A204.1 (cell line): ENCODE data around the gene KRT80.
"Not testable (repeated sequence)": the region's sequence is repeated elsewhere in the genome, so short reads cannot be mapped to it uniquely, and the experiment has no call there.

ENCODE experiments used
- FAIRE-seq: peaks from 2 replicates; lab custom pipeline; 2012; peaks lifted over from hg19 to GRCh38; lab: Jason Lieb, UNC

Gene KRT80

GRCh38 chr12:52191841-52192791, at the start of gene KRT80:
Gene KRT80 (minus strand): TSS chr12:52192014. CDS start chr12:52191902, 112 bp downstream.
- FAIRE-seq, result no peak

- FAIRE-seq, result no peak
Observed at GRCh38 chr12:52241205-52241842, 49.5 kb upstream of the KRT80 start.

- not testable (repeated sequence) for FAIRE-seq
Observed at GRCh38 chr12:52240247-52240646, 48.4 kb upstream of the KRT80 start.

- no peak for FAIRE-seq
Observed at GRCh38 chr12:52239767-52240166, 48.0 kb upstream of the KRT80 start.

- no peak for FAIRE-seq
Observed at GRCh38 chr12:52238916-52239646, 47.3 kb upstream of the KRT80 start.

GRCh38 chr12:52238207-52238840, 46.5 kb upstream of the KRT80 start:
- no peak for FAIRE-seq

GRCh38 chr12:52236386-52237050, 44.7 kb upstream of the KRT80 start:
- no peak for FAIRE-seq

- FAIRE-seq, result no peak
Observed at GRCh38 chr12:52235822-52236361, 44.1 kb upstream of the KRT80 start.

GRCh38 chr12:52235001-52235764, 43.4 kb upstream of the KRT80 start:
- no peak for FAIRE-seq

- no peak for FAIRE-seq
Observed at GRCh38 chr12:52234223-52234810, 42.5 kb upstream of the KRT80 start.

- no peak for FAIRE-seq
Observed at GRCh38 chr12:52233462-52234207, 41.8 kb upstream of the KRT80 start.

GRCh38 chr12:52232674-52233461, 41.1 kb upstream of the KRT80 start, which contains the start of gene KRT7:
Gene KRT7 (plus strand): TSS chr12:52233243. CDS start chr12:52233297, 54 bp downstream.
- FAIRE-seq, result no peak

GRCh38 chr12:52232203-52232673, 40.4 kb upstream of the KRT80 start:
- FAIRE-seq, result no peak

- no peak for FAIRE-seq
Observed at GRCh38 chr12:52231305-52232202, 39.7 kb upstream of the KRT80 start.

GRCh38 chr12:52230364-52231281, 38.8 kb upstream of the KRT80 start:
- no peak for FAIRE-seq

GRCh38 chr12:52229836-52230343, 38.1 kb upstream of the KRT80 start:
- no peak for FAIRE-seq
